HTERT RPE-1 (cell line): Measurements from ENCODE around the gene RHD.
"Not testable (repeated sequence)": the region's sequence is repeated elsewhere in the genome, so short reads cannot be mapped to it uniquely, and the experiment has no call there.

ENCODE experiments used
- in situ Hi-C: fragments of 300-500 bp; cut with MboI; formaldehyde crosslinking; loops from 4 replicates; pipeline ENCODE4 v1.14.3; 2020; ENCODE audit warnings: low sequenced_read_pairs

RHD gene

DNA sequence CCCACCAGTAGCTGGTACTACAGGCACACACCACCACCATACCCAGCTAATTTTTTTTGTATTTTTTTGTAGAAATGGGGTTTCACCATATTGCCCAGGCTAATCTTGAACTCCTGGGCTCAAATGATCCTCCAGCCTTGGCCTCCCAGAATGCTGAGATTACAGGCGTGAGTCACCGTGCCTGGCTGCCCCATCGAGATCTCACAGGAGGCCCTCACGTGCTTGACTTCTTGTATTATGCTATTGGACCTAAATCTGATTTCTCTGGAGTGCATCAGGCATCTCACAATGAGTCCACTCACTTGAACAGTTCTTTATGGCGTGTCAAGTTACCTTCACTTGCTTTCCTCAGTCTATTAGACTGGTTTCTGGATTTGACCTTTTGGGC is 15.7 kb upstream of the RHD start:
- in situ Hi-C loops = no loop called here

DNA sequence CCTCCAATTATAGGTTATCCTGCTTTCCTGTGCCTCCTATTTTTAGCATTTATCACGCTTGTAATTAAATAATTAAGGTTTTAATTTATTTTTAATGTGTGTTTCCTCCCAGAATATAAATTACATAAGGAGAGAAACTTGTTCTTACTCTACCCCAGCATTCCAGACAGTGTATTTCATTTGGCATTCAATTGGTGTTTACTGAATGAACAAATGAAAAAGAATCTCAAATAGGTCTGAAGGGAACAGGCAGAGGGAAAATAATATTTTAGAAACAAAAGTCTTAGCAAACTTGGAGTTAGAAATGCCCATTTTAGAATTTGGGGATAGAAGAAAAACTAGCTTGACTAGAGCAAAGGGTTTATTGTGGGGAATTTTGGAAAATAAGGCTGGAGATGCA is 15.1 kb upstream of the RHD start:
- in situ Hi-C loops = no loop called here

DNA sequence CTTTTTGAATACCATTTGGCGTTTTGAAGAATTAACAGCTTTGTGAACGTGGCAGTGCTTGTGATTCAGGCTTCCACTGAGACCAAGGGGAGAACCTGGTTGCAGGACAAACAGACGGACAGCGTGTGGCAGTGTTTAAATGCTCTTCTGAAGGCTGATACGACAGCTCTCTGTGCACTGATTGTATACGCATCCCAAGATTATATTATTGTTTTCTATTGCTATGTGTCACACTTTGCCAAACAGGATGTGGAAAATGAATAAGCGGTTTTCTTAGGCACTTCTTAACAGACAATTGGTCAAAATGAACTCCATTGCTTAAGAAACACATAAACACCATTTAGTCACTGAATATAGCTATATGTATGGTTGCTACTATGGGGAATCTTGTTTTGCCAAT is 12.5 kb upstream of the RHD start:
- in situ Hi-C loops = not testable (repeated sequence)

DNA sequence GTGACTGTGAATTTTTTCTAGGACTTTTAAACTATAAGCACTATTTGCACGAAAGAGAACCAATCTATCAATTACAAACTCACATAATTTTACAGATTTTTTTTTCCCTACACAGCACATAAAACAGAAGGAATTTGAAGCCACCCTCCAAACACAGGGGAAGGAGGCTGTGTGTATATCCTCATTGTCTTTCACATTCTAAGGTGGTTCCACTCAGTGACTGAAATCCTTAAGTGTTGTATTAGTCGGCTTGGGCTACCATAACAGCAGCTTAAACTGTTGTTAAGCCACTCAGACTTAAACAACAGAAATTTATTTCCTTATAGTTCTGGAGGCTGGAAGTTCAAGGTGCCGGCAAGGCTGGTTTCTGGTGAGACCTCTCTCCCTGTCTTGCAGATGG is 12.0 kb upstream of the RHD start:
- in situ Hi-C loops = not testable (repeated sequence)

DNA sequence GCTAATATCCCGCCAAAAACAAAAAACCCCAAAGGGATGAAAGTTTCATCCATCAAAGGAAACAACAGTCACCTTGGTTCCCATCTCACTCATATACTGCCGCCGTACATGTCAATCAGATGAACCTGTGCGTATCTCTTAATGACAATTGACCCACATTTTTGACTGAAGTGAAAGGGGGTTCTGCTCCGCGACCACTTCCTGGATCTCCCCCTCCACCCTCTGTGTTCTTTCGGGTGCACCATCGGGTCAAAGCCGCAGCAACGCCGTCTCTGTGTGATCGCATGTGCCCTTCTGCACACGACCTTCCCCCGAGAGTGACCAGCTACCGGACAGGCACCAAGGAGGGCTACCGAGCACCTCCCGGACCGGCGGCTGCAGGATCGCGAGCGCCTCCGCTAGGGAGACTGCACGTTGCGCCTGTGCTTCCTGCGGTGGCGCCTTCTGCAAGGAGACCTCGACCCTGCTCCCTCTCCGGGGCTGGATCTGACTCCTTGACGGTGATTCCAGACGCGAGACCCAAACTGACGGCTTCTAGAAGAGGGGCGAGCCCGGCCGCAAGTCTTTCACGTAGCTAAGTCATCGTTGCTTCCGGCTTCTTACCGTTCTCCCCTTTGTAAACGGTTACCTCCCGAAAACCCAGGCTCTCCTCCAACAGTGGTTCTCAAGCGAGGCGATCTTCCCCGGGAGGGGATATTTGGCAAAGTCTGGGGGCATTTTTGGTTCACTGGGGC is 5.6 kb upstream of the RHD start:
- in situ Hi-C loops = not testable (repeated sequence)

DNA sequence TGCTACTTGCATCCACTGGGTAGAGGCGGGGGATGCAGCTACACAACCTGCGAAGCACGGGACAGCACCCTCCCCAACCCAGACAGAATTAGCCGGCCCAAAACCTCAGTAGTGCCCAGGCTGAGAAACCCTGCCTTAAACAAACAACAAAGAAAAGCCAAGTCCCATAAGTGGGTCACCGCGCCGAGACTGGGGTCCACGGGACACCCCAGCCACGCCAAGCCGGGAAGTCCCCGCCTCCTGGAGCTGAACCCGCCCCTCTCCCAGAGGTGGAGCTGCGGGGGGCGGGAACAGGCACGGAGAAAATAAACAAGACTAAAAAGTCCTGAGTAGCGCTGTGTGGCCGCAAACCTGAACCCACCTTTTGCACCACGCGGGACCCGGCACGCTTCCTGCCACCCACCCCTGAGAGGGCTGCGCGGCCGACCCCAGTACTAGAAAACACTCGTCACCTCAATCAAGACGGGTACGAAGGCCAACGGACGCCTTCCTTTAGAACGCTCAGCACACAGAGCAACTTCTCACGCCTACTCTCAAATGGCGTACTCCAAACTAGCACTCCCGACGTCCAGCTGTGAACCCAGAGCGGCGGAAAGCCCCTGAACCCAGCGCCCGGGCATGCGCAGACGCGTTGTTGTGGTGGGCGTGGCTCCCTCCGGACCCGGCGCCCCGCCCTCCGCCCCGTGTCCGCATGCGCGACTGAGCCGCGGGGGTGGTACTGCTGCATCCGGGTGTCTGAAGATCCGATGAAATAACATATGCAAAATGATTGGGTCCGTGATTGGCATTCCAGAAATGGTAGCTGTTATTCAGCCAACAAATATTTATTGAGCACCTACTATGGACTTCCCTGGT is 4.8 kb upstream of the RHD start:
- in situ Hi-C loops = not testable (repeated sequence)

GRCh38 chr1:25268143-25268760 is 4.1 kb upstream of the RHD start:
- in situ Hi-C loops = not testable (repeated sequence)

DNA sequence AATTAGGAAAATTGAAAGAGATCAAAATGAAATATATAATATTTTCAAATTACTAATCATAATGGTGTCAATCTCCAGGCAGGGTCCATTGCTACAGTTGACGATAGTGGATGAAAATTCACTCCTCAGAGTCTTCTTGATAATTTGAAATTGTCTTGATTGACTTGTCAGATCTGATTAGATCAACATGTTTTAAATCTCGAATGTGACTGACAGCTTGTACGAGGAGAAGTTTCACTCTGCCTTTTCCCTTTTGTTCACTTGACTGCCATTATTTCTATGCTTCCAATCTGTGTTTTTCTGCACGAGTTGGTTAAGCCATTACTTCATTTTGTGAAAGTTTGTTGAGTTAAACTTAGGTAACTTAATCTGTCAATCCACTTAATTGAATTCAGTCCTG is 3.3 kb downstream of the RHD start:
- in situ Hi-C loops = not testable (repeated sequence)

- in situ Hi-C loops = not testable (repeated sequence)
Observed at GRCh38 chr1:25277295-25277694, 5.0 kb downstream of the RHD start.

DNA sequence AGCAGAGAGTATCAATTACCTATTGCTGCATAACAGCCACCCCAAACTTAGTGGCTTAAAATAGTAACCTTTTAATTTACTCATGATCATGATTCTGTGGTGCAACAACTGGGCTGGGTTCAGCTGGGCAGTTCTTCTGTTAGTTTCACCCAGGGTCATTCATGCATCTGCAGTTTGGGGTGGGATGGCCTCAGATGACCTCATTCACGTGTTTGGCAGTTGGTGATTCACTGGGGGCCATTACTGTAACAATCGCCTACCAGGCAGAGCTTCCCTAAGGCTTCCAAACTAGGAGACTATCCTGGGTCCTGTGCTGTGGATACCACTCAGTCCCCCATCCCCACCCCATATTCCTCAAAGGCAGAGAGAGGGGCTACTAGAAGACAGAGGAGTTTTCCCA is 6.0 kb downstream of the RHD start:
- in situ Hi-C loops = not testable (repeated sequence)

DNA sequence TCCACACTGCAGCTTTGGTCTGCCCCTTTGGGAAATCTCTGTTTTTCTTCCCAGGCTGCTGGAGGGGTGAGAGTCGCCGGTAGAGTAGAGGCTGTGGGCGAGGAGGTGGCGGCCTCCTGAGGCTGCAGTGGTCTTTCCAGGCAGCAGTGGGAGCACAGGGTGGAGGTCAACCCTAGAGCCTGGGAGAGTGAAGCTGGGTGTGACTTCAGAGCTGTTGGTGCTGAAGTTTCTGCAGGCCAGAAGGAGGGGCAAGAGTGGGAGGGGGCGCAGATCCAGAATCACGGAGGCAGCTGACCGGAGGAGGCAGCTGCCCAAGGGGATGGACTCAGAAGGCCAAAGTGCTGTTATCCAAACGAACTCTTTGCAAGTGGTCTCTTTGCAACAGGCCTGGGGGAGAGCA is 6.5 kb downstream of the RHD start:
- in situ Hi-C loops = not testable (repeated sequence)

- in situ Hi-C loops = not testable (repeated sequence)
Observed at GRCh38 chr1:25279693-25280111, 7.4 kb downstream of the RHD start.

GRCh38 chr1:25285862-25286261 is 13.6 kb downstream of the RHD start:
- in situ Hi-C loops = not testable (repeated sequence)

GRCh38 chr1:25287164-25287563 is 14.9 kb downstream of the RHD start:
- in situ Hi-C loops = not testable (repeated sequence)

DNA sequence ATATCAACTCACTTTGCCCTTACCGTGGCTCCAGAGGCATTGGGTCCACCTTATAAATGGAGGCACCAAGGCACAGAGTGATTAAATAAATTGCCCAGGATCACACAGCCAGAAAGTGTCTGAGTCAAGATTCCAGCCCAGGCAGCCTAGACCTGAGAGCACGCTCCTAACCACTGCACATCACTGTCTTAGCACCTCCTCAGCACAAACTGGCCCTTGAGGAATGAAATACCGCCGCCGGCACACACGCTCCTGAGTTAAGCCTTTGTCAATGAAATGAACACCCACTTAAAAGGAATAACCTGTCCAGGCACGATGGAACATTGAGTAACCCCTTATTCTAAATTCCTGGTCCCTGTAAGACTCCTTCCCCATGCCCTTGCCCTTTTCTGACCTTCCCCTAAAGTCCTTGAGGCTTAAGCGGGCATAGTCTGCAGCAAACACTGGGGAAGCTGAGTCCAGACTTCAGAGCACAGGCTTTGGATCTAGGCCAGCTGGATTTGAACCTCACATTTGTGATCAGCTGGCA is 16.3 kb downstream of the RHD start:
- in situ Hi-C loops = not testable (repeated sequence)

DNA sequence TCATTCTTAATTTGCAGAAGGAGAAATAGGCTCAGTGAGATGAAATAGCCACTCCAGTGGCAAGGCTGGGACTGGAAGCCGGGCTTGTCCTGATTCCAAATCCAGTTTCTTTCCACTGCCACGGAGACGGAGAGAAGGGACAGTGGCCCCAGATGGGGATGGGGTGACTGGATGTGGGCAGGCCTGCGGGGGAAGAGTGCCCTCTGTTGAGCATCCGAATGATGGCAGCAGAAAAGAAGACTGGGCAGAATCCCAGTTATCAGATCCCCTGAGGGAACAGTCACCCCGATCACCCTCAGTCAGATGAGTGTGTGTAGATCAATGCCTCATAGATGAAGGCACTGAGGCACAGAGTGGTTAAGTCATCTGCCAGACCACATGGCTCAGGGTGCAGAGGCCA is 17.7 kb downstream of the RHD start:
- in situ Hi-C loops = not testable (repeated sequence)

DNA sequence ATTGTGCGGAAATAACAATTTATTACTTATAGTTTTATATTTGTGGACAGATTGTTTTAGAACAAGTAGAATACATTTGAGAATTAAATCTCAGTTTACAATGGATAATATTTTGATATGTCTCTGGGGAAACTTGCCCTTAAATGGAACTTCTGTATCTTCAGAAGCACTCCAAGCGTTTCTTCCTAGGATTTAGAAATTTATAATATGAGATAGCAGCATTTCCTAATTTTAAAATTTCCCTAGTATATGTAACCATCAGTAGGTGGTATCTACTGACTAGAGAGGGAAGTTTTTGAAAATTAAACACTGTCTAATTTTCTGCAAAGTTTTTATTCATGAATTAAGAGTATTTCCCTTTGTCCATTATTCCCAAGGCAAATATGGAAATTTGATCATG is 21.1 kb downstream of the RHD start:
- in situ Hi-C loops = not testable (repeated sequence)

DNA sequence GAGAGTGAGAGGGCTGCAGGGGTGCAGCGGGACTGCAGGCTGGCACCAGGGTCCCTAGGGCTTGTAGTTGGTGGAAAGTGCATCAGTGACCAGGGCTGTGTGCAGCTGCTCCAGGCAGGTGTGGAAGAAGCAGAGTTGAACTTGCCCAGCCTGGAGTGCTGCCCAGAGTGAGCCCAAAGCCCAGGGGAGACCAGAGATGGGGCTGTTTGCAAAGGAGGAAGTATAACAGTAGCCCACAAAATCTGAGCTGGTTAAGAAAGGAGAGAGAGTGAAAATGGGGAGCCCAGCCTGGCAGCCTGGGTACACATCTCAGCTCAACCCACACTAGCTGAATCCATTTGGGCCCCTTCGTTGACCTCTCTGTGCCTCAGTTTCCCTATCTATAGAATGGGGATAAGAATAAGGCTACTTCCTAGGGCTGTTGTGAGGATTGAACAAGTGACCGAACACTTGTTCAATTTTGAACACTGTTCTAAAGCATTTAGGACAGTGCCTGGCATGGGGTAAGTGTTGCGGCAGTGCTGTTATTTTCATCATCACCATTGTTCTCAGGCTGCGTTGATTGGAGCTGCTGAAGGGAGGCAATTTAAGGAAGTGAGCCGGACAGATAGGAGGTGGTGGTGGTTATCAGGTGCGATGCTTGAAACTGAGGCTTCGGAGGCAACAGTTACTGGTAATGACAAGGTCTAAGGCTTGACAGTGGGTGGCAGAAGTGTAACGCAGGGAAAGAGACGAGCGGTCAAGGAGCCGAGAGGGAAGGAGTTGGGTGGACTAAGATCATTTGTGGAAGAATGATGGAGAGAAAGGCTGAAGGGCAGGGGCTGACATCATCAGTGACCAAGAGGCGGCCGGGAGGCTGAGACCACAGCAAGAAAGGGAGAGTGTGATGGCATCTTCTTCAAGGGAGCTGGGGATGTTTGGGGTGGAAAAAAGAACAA is 22.8 kb downstream of the RHD start:
- in situ Hi-C loops = not testable (repeated sequence)

DNA sequence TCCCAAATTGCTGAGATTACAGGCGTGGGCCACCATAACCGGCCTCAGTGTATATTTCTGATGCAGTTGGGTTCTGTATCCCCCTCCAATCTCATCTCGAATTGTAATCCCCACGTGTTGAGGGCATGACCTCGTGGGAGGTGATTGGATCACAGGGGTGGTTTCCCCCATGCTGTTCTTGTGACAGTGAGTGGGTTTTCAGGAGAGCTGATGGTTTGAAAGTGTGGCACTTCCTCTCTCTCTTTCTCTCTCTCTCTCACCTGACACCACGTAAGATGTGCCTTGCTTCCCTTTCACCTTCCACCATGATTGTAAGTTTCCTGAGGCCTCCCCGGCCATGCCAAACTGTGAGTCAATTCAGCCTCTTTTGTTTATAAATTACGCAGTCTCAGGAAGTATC is 24.2 kb downstream of the RHD start:
- in situ Hi-C loops = not testable (repeated sequence)

DNA sequence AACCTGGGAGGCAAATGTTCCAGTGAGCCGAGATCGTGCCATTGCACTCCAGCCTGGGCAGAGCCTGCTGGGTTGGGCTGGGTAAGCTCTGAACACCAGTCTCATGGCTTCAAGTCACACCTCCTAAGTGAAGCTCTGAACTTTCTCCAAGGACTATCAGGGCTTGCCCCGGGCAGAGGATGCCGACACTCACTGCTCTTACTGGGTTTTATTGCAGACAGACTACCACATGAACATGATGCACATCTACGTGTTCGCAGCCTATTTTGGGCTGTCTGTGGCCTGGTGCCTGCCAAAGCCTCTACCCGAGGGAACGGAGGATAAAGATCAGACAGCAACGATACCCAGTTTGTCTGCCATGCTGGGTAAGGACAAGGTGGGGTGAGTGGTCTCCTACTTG is 28.4 kb downstream of the RHD start:
- in situ Hi-C loops = not testable (repeated sequence)
